ENCODE results near the gene MTF1.
"Not testable (repeated sequence)": the region's sequence is repeated elsewhere in the genome, so short reads cannot be mapped to it uniquely, and the experiment has no call there.

The MTF1 gene

GRCh38 chr1:37859507-37860345 is at the start of gene MTF1:
Gene MTF1, minus strand, starts transcription at chr1:37859592. Its CDS starts 1,934 bp downstream, at chr1:37857658.
- DNase-seq (ENCODE audit: low read depth) = peak; percentile 92

- not testable (repeated sequence) for DNase-seq (ENCODE audit: low read depth)
Measured at GRCh38 chr1:37908531-37908930, 49.1 kb upstream of the MTF1 start.

- not testable (repeated sequence) for DNase-seq (ENCODE audit: low read depth)
Measured at GRCh38 chr1:37907416-37908125, 48.2 kb upstream of the MTF1 start.

GRCh38 chr1:37906591-37906990 is 47.2 kb upstream of the MTF1 start:
- not testable (repeated sequence) for DNase-seq (ENCODE audit: low read depth)

DNA sequence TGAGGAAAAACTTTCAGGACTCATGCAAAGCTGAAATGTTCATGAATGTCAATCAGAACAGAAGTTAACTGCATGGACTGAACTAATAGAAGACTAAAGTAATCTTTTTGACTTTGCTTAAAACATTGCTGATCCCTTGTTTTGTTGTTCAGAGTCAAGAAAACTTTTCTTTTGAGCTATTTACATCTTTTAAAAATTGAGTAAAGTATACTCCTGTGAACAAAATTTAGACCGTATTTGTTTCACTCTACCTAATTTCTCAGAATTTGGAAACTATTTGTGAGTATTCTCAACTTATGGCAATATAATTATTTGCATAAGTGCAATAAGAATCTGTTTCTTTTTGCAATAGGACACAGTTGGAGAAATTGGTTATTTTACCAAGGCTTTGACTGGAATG is 46.3 kb upstream of the MTF1 start:
- DNase-seq (ENCODE audit: low read depth) = no peak

DNA sequence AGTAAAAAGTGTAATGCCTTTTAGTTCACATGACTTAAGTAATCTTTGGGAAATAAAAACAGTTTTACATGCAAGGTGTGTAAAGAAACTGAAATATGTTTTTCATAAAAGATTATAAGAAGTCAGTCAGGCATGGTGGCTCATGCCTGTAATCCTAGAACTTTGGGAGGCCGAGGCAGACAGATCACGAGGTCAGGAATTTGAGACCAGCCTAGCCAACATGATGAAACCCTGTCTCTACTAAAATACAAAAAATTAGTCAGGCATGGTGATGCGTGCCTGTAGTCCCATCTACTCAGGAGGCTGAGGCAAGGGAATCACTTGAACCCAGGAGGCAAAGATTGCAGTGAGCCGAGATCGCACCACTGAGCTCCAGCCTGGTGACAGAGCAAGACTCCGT is 44.5 kb upstream of the MTF1 start:
- DNase-seq (ENCODE audit: low read depth) = not testable (repeated sequence)

DNA sequence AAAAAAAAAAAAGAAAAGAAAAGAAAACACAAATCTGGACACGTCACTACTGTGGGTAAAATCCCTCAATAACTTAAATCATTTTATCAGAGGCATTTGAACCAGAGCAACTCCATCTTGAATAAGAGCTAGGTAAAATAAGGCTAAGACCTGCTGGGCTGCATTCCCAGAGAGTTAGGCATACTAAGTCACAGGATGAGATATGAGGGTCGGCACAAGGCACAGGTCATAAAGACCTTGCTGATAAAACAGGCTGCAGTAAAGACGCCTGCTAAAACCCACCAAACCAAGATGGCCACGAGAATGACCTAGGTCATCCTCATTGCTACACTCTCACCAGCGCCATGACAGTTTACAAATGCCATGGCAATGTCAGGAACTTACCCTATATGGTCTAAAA is 43.6 kb upstream of the MTF1 start:
- DNase-seq (ENCODE audit: low read depth) = no peak

GRCh38 chr1:37901893-37902225 is 42.5 kb upstream of the MTF1 start:
- no peak for DNase-seq (ENCODE audit: low read depth)

GRCh38 chr1:37901191-37901892 is 42.0 kb upstream of the MTF1 start:
- DNase-seq (ENCODE audit: low read depth) = no peak

- DNase-seq (ENCODE audit: low read depth) = not testable (repeated sequence)
Measured at GRCh38 chr1:37897563-37897962, 38.2 kb upstream of the MTF1 start.

DNA sequence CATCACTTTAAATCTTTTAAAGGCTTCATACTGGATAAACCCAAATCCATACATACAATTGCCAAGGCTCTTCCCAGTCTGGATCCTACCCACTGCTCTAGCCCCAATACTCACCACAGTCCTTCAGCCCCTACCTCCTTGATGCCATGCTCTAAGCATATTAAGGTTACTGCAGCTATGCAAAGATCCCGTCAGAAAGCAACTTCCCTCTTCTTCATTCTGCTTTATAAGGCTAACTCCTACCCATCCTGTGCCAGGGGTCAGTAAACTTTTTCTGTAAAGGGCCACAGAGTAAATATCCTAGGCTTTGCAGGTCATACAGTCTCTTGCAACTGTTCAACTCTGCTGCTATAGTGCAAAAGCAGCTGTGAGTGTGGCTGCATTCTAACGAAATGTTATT is 34.3 kb upstream of the MTF1 start:
- no peak for DNase-seq (ENCODE audit: low read depth)

- no peak for DNase-seq (ENCODE audit: low read depth)
Measured at GRCh38 chr1:37892151-37893047, 33.0 kb upstream of the MTF1 start.

DNA sequence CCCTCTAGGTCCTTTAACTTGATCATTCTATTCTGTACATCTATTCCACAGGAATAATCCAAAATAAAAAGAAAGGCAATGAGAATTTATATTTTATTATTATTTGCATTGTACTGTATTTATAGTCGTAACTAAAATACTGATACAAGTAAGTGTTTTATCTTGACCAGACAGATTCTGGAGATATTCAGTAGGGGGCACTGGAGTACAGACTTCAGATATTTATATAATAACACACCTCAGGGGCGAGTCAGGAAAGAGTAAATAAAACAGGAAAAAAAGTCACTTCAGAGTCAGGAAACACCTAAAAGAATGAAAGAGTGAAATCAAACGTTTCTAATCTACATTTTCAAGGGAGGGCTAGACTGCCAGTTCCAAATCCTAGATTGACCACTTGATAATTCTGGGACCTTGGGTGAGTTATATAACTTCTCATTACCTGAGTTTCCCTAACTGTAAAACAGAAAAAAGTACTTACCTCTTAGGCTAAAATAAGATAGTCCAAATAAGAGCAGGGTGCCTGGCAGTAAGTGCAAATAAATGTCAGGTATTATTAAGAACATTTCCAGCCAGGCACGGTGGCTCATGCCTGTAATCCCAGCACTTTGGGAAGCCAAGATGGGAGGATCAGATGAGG is 31.1 kb upstream of the MTF1 start:
- no peak for DNase-seq (ENCODE audit: low read depth)

- no peak for DNase-seq (ENCODE audit: low read depth)
Measured at GRCh38 chr1:37888022-37888700, 28.8 kb upstream of the MTF1 start.

- DNase-seq (ENCODE audit: low read depth) = no peak
Measured at GRCh38 chr1:37884145-37884544, 24.8 kb upstream of the MTF1 start.

GRCh38 chr1:37883671-37884070 is 24.3 kb upstream of the MTF1 start:
- no peak for DNase-seq (ENCODE audit: low read depth)

GRCh38 chr1:37879865-37880264 is 20.5 kb upstream of the MTF1 start:
- no peak for DNase-seq (ENCODE audit: low read depth)

DNA sequence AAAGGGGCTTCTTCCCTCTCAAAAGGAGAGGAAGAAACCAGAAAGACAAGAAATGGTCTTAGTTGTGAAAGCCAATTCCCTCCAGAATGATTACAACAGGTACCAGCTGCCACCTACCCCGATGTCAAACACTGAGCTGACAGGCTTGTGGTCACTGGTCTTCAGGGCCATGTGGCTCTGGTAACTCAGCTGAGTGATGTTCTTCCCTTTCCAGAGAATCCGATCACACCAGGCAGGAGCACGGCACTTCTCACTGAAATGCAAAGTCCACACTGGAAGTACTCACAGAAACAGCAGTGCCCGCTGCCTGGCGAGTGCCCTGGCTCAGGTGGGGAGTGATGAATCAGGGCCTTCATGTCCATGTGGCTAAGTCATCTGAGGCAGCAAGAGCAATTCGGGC is 18.7 kb upstream of the MTF1 start:
- DNase-seq (ENCODE audit: low read depth) = no peak

- DNase-seq (ENCODE audit: low read depth) = no peak
Measured at GRCh38 chr1:37875833-37876232, 16.4 kb upstream of the MTF1 start.

- no peak for DNase-seq (ENCODE audit: low read depth)
Measured at GRCh38 chr1:37872692-37873091, 13.3 kb upstream of the MTF1 start.

DNA sequence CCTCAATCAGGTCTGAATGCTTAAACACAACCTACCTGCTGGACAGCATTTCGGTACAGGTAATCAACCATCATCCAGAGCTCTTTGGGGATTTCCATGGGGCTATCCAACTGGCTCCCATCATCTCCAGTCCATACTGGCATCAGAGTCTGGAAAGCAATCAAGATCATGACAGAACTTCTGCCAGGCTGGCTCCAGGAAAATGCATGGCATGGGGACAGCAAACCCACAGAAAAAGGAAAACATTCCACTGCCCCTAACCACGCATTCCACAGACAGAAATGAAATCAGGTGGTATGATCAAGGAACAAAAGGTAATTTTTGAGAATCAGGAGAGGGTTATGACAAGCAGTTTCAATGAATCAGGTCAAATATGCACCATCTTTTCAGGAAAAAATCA is 9.1 kb upstream of the MTF1 start:
- DNase-seq (ENCODE audit: low read depth) = no peak
